Measurements from ENCODE around the gene OR4C5.

DNA sequence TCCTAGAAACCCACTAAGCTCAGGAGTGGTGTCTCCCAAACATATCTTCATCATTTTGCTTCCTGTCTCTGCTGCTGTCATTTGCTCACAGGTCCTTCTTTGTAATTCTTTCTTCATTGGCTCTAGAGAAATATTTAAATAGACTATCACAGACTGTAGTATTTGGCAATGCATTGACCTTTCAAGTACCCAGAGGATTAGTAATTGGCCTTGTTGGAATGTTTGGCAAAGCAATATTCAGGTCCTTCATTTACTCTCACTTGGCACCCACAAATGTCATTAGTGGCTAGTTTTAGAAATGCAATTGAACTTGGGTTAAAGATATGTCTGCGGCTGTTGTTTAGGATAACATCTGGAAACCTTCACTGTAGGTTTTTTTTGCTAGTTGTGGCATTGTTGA is 11.6 kb downstream of the OR4C5 start:
- TF ChIP-seq, protein P1, sequence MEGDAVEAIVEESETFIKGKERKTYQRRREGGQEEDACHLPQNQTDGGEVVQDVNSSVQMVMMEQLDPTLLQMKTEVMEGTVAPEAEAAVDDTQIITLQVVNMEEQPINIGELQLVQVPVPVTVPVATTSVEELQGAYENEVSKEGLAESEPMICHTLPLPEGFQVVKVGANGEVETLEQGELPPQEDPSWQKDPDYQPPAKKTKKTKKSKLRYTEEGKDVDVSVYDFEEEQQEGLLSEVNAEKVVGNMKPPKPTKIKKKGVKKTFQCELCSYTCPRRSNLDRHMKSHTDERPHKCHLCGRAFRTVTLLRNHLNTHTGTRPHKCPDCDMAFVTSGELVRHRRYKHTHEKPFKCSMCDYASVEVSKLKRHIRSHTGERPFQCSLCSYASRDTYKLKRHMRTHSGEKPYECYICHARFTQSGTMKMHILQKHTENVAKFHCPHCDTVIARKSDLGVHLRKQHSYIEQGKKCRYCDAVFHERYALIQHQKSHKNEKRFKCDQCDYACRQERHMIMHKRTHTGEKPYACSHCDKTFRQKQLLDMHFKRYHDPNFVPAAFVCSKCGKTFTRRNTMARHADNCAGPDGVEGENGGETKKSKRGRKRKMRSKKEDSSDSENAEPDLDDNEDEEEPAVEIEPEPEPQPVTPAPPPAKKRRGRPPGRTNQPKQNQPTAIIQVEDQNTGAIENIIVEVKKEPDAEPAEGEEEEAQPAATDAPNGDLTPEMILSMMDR (IDR thresholded peaks at IDR 0.05) = no peak
- no peak for TF ChIP-seq SIN3A (IDR thresholded peaks at IDR 0.05; ENCODE audit: borderline replicate concordance, insufficient read depth, low read depth, low read length)

Measured in Panc1 (cell line).